ENCODE data around the gene JPH3.

DNA sequence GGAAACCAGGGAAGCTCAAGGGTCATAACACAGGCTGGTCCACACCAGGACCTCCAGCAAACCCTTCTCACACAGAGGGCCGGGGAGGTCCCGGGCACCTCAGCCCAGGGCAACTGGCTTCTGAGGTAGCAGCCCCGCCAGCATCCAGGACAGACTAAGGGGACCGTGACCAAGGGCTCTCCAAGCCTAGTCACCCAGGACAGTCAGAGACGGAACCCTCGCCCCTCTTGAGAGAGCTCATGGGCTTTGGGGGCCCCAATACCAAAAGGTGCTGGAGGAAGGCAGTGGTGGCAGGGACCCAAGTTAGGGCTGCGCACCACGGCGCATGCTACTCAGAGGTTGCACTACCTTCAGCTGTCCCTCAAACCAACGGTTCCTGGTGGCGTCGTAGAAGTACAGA, 108.6 kb downstream of the JPH3 start:
- TF ChIP-seq, protein P1, sequence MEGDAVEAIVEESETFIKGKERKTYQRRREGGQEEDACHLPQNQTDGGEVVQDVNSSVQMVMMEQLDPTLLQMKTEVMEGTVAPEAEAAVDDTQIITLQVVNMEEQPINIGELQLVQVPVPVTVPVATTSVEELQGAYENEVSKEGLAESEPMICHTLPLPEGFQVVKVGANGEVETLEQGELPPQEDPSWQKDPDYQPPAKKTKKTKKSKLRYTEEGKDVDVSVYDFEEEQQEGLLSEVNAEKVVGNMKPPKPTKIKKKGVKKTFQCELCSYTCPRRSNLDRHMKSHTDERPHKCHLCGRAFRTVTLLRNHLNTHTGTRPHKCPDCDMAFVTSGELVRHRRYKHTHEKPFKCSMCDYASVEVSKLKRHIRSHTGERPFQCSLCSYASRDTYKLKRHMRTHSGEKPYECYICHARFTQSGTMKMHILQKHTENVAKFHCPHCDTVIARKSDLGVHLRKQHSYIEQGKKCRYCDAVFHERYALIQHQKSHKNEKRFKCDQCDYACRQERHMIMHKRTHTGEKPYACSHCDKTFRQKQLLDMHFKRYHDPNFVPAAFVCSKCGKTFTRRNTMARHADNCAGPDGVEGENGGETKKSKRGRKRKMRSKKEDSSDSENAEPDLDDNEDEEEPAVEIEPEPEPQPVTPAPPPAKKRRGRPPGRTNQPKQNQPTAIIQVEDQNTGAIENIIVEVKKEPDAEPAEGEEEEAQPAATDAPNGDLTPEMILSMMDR (IDR thresholded peaks at IDR 0.05 in 8 of 11, conservative IDR thresholded peaks at IDR 0.05 in 3 of 11): no peak
- no peak for TF ChIP-seq POLR2A (IDR thresholded peaks at IDR 0.05)
